Subcutaneous preadipocyte (primary cell): Measurements from ENCODE around the gene NKRF. TPM values are rescaled to one million over a fixed set of nuclear protein-coding genes. Genes with fewer than 3 reads are reported as not detected.

Source experiments
- small RNA-seq: library from RNA; depleted of rRNA; stranded (forward); fragments of <200 nt; gene quantifications from one replicate; pipeline ENCODE3, GENCODE V24; 2012
- total RNA-seq: library from RNA; depleted of rRNA; stranded (reverse); fragments of >200 nt; gene quantifications from 2 replicates; pipeline ENCODE4 v1.2.3, GENCODE V29; 2012

Gene NKRF
- total RNA-seq = 5.5 and 8.8 TPM in 2 replicates

GRCh38 chrX:119606280-119607017 is at the start of gene NKRF:
Gene NKRF, minus strand, starts transcription at chrX:119606424.

GRCh38 chrX:119574394-119575266 is 31.6 kb downstream of the NKRF start, which contains the start of gene UBE2A:
Gene UBE2A, plus strand, starts transcription at chrX:119574563. Its CDS starts 149 bp downstream, at chrX:119574712.

GRCh38 chrX:119565107-119565663 is 41.0 kb downstream of the NKRF start, which contains the start of gene STEEP1:
Gene STEEP1, minus strand, starts transcription at chrX:119565409. Its CDS starts 54 bp downstream, at chrX:119565355.

Small RNAs within 50 kb of the gene (small RNA-seq; reads per million reads assigned to genes)
- gene MIR766 = 0.38 reads per million, percentile 18 among the genes with 10 or more reads in this experiment

Other genes starting within 250 kb of the NKRF start
- gene SLC25A43, start 207.1 kb downstream of the NKRF start, total RNA-seq = 25.0 and 27.2 TPM in 2 replicates
- 219 and 237 TPM in 2 replicates for gene SLC25A5, start 138.0 kb downstream of the NKRF start, total RNA-seq
- gene STEEP1, start 41.0 kb downstream of the NKRF start, total RNA-seq = 15.4 and 22.1 TPM in 2 replicates
- 21.3 and 30.9 TPM in 2 replicates for gene UBE2A, start 31.9 kb downstream of the NKRF start, total RNA-seq
- gene SEPTIN6, start 86.7 kb upstream of the NKRF start, total RNA-seq = 2.9 and 7.0 TPM in 2 replicates
- gene SOWAHD, start 152.2 kb upstream of the NKRF start, total RNA-seq = not detected in 2 replicates
- 811 and 2,244 TPM in 2 replicates for gene RPL39, start 185.2 kb upstream of the NKRF start, total RNA-seq
- gene UPF3B, start 246.5 kb upstream of the NKRF start, total RNA-seq = 1.1 and 2.0 TPM in 2 replicates